ENCODE data around the gene RANGRF. TPM values are rescaled to one million over a fixed set of nuclear protein-coding genes. Genes with fewer than 3 reads are reported as not detected.
"Not testable (repeated sequence)": the region's sequence is repeated elsewhere in the genome, so short reads cannot be mapped to it uniquely, and the experiment has no call there.

Gene RANGRF
- total RNA-seq, 2 donors from 2014 or later, result 4.7 to 13.5 TPM

GRCh38 chr17:8249621-8250500 lies 38.6 kb upstream of the RANGRF start:
- Histone ChIP-seq H3K27ac (peak overlapping the region in 3 of 4 donors; percentile 89 to 98 (median 94)), H3K4me3 (peak overlapping the region; percentile 69 to 74), H3K9me3 (no peaks in the 10 kb centered on the region), H3K4me1 (peaks cover 14% of the 10 kb centered on the region), H3K36me3 (replicated peaks in 1 of 2; ENCODE audit: insufficient read depth in 1 of 2, low read depth in 2 of 2) (no peaks in the 10 kb centered on the region), H3K27me3 (no peaks in the 10 kb centered on the region)
- DNase-seq (no peak), ATAC-seq (no peak)
- WGBS, 2 donors, result 9 to 11% methylated on average over 10 of the region's 10 CpGs
- TF ChIP-seq, protein P1, sequence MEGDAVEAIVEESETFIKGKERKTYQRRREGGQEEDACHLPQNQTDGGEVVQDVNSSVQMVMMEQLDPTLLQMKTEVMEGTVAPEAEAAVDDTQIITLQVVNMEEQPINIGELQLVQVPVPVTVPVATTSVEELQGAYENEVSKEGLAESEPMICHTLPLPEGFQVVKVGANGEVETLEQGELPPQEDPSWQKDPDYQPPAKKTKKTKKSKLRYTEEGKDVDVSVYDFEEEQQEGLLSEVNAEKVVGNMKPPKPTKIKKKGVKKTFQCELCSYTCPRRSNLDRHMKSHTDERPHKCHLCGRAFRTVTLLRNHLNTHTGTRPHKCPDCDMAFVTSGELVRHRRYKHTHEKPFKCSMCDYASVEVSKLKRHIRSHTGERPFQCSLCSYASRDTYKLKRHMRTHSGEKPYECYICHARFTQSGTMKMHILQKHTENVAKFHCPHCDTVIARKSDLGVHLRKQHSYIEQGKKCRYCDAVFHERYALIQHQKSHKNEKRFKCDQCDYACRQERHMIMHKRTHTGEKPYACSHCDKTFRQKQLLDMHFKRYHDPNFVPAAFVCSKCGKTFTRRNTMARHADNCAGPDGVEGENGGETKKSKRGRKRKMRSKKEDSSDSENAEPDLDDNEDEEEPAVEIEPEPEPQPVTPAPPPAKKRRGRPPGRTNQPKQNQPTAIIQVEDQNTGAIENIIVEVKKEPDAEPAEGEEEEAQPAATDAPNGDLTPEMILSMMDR (IDR thresholded peaks at IDR 0.05), result no peak
- no peak for TF ChIP-seq POLR2A (IDR thresholded peaks at IDR 0.05)
- intact Hi-C loops (cut with DNase I), result no loop called here

GRCh38 chr17:8251411-8251810 lies 37.1 kb upstream of the RANGRF start:
- DNase-seq; ATAC-seq; H3K27me3 ChIP-seq; H3K9me3 ChIP-seq; H3K27ac ChIP-seq; intact Hi-C loops (cut with DNase I); H3K4me3 ChIP-seq; H3K36me3 ChIP-seq (replicated peaks in 1 of 2; ENCODE audit: insufficient read depth in 1 of 2, low read depth in 2 of 2): not testable (repeated sequence)
- 84 to 85% methylated on average over 2 of the region's 2 CpGs for WGBS, 2 donors
- H3K4me1 ChIP-seq, result peaks cover 14% of the 10 kb centered on the region

GRCh38 chr17:8253801-8254200 lies 34.7 kb upstream of the RANGRF start:
- WGBS, 2 donors, result 28 to 67% methylated on average over 6 to 8 of the region's 8 CpGs
- Histone ChIP-seq H3K4me1 (peaks cover 9% of the 10 kb centered on the region), H3K4me3 (no peak overlapping the region), H3K27ac (no peak overlapping the region), H3K9me3 (no peaks in the 10 kb centered on the region), H3K36me3 (replicated peaks in 1 of 2; ENCODE audit: insufficient read depth in 1 of 2, low read depth in 2 of 2) (peaks cover 0 to 9% of the 10 kb centered on the region in 2 donors), H3K27me3 (no peaks in the 10 kb centered on the region)
- intact Hi-C loops (cut with DNase I), result no loop called here
- TF ChIP-seq, protein P1 (IDR thresholded peaks at IDR 0.05), result peak in 5 of 7 experiments; percentile 10 to 68 (median 38)
- TF ChIP-seq POLR2A (IDR thresholded peaks at IDR 0.05), result no peak
- no peak for ATAC-seq
- DNase-seq, result peak in 3 of 4 donors; percentile 49 to 77 (median 65)

GRCh38 chr17:8254881-8255280 lies 33.6 kb upstream of the RANGRF start:
- DNase-seq, result no peak
- TF ChIP-seq, protein P1 (IDR thresholded peaks at IDR 0.05), result no peak
- TF ChIP-seq POLR2A (IDR thresholded peaks at IDR 0.05), result no peak
- no peak overlapping the region for H3K4me3 ChIP-seq
- intact Hi-C loops (cut with DNase I), result no loop called here
- 93 to 94% methylated on average over 11 of the region's 11 CpGs for WGBS, 2 donors
- no peaks in the 10 kb centered on the region for H3K27me3 ChIP-seq
- H3K36me3 ChIP-seq (replicated peaks in 1 of 2; ENCODE audit: insufficient read depth in 1 of 2, low read depth in 2 of 2), result peaks cover 0 to 9% of the 10 kb centered on the region in 2 donors
- H3K27ac ChIP-seq, result no peak overlapping the region
- no peaks in the 10 kb centered on the region for H3K9me3 ChIP-seq
- peaks cover 3% of the 10 kb centered on the region for H3K4me1 ChIP-seq
- no peak for ATAC-seq

- 90 to 100% methylated on average over 2 to 9 of the region's 9 CpGs for WGBS, 2 donors
- Histone ChIP-seq H3K27me3 (no peaks in the 10 kb centered on the region), H3K9me3 (no peaks in the 10 kb centered on the region), H3K36me3 (replicated peaks in 1 of 2; ENCODE audit: insufficient read depth in 1 of 2, low read depth in 2 of 2) (peaks cover 0 to 9% of the 10 kb centered on the region in 2 donors), H3K4me3 (no peak overlapping the region), H3K4me1 (no peaks in the 10 kb centered on the region), H3K27ac (no peak overlapping the region)
- intact Hi-C loops (cut with DNase I), result no loop called here
- TF ChIP-seq, protein P1 (IDR thresholded peaks at IDR 0.05), result no peak
- TF ChIP-seq POLR2A (IDR thresholded peaks at IDR 0.05), result no peak
- no peak for DNase-seq
- no peak for ATAC-seq
These were observed 33.0 kb upstream of the RANGRF start for GRCh38 chr17:8255499-8255898.

Measured in body of pancreas (tissue), 4 donors.